Activated CD8-positive, alpha-beta memory T cell treated with anti-CD3 and anti-CD28 coated beads for 1 hour (primary cell): Measurements from ENCODE around the gene GMPR.

Source experiments
- DNase-seq, 2 donors: peaks; one replicate each; pipeline ENCODE4 v3.0.0-alpha.2; 2020; ENCODE audit warnings: low read depth in 1 of 2; ENCODE audit errors: extremely low read depth in 1 of 2

The GMPR gene

GRCh38 chr6:16270178-16270794 is 31.9 kb downstream of the GMPR start:
- DNase-seq, result no peak

- DNase-seq, result no peak
These were observed 33.0 kb downstream of the GMPR start for GRCh38 chr6:16271428-16271827.

GRCh38 chr6:16272201-16272600 is 33.8 kb downstream of the GMPR start:
- no peak for DNase-seq

- DNase-seq, result no peak
These were observed 34.9 kb downstream of the GMPR start for GRCh38 chr6:16273256-16273655.

- DNase-seq, result no peak
These were observed 36.1 kb downstream of the GMPR start for GRCh38 chr6:16274483-16274882.

- DNase-seq, result no peak
These were observed 36.6 kb downstream of the GMPR start for GRCh38 chr6:16274885-16275589.

GRCh38 chr6:16277101-16277981 is 39.0 kb downstream of the GMPR start:
- no peak for DNase-seq

- DNase-seq, result no peak
These were observed 39.8 kb downstream of the GMPR start for GRCh38 chr6:16278048-16278724.

GRCh38 chr6:16278750-16279149 is 40.4 kb downstream of the GMPR start:
- DNase-seq, result no peak

- no peak for DNase-seq
These were observed 40.9 kb downstream of the GMPR start for GRCh38 chr6:16279243-16279642.

- no peak for DNase-seq
These were observed 44.0 kb downstream of the GMPR start for GRCh38 chr6:16282370-16282769.

GRCh38 chr6:16284472-16284871 is 46.1 kb downstream of the GMPR start:
- DNase-seq, result no peak

- no peak for DNase-seq
These were observed 47.2 kb downstream of the GMPR start for GRCh38 chr6:16285467-16286150.

GRCh38 chr6:16286151-16286522 is 47.8 kb downstream of the GMPR start:
- no peak for DNase-seq

- DNase-seq, result no peak
These were observed 49.8 kb downstream of the GMPR start for GRCh38 chr6:16288163-16288562.

GRCh38 chr6:16291739-16292138 is 53.4 kb downstream of the GMPR start:
- DNase-seq, result no peak

GRCh38 chr6:16292432-16292831 is 54.0 kb downstream of the GMPR start:
- DNase-seq, result no peak

- no peak for DNase-seq
These were observed 54.6 kb downstream of the GMPR start for GRCh38 chr6:16292942-16293341.

GRCh38 chr6:16294371-16294770 is 56.0 kb downstream of the GMPR start:
- no peak for DNase-seq

- DNase-seq, result no peak
These were observed 56.7 kb downstream of the GMPR start for GRCh38 chr6:16295060-16295459.

- DNase-seq, result no peak
These were observed 57.1 kb downstream of the GMPR start for GRCh38 chr6:16295471-16295870.
